ENCODE results near the gene PADI6.

DNA sequence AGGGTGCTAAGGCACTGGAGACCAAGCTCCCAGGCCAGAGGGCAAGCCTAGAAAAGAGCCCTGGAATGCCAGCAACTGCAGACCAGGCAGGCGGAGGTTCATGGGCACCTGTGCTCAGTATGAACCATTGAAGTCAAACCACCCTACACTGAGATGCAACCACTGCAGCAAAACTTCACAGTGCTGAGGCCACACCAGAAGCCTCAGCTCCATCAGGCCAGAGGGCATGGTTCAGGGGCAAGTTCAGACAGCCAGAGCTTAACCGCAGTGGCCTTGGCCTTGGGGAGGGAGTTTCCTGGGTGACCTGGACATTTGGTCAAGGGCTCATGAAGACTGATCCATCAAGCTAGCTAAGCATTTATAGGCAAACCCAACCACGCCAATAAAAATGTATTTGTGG is 60.4 kb downstream of the PADI6 start:
- TF ChIP-seq POLR2AphosphoS5 (IDR thresholded peaks at IDR 0.05; ENCODE audit: low read depth, low read length) (no peak), TAF1 (IDR thresholded peaks at IDR 0.05; ENCODE audit: borderline replicate concordance, insufficient read depth, low read length) (no peak), SIN3A (IDR thresholded peaks at IDR 0.05; ENCODE audit: borderline replicate concordance, insufficient read depth, low read length) (no peak)
- TF ChIP-seq, protein P1, sequence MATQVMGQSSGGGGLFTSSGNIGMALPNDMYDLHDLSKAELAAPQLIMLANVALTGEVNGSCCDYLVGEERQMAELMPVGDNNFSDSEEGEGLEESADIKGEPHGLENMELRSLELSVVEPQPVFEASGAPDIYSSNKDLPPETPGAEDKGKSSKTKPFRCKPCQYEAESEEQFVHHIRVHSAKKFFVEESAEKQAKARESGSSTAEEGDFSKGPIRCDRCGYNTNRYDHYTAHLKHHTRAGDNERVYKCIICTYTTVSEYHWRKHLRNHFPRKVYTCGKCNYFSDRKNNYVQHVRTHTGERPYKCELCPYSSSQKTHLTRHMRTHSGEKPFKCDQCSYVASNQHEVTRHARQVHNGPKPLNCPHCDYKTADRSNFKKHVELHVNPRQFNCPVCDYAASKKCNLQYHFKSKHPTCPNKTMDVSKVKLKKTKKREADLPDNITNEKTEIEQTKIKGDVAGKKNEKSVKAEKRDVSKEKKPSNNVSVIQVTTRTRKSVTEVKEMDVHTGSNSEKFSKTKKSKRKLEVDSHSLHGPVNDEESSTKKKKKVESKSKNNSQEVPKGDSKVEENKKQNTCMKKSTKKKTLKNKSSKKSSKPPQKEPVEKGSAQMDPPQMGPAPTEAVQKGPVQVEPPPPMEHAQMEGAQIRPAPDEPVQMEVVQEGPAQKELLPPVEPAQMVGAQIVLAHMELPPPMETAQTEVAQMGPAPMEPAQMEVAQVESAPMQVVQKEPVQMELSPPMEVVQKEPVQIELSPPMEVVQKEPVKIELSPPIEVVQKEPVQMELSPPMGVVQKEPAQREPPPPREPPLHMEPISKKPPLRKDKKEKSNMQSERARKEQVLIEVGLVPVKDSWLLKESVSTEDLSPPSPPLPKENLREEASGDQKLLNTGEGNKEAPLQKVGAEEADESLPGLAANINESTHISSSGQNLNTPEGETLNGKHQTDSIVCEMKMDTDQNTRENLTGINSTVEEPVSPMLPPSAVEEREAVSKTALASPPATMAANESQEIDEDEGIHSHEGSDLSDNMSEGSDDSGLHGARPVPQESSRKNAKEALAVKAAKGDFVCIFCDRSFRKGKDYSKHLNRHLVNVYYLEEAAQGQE (IDR thresholded peaks at IDR 0.05; ENCODE audit: insufficient read depth in 1 of 2, low read depth in 2 of 2, low read length in 2 of 2): no peak

All from PFSK-1 (cell line).